CD14-positive monocyte (primary cell): ENCODE measurements around the gene LIM2. TPM values are rescaled to one million over a fixed set of nuclear protein-coding genes. Genes with fewer than 3 reads are reported as not detected.

Experiments used
- DNase-seq, 3 donors: peaks; one replicate each; pipeline ENCODE4 v3.0.0-alpha.2; 2011 to 2022
- H2AFZ ChIP-seq: 2 replicates; pipeline ENCODE4 v1.6.0; 2012; ENCODE audit warnings: mild to moderate bottlenecking, low read depth, low read length, inconsistent platforms; ENCODE audit not compliant: insufficient read depth, poor library complexity, severe bottlenecking
- H3K27ac ChIP-seq, 2 donors: 1 replicate in 1 of 2; 2 replicates in 1 of 2; pipeline ENCODE4 v1.5.1; 2012 to 2013; ENCODE audit warnings: low read length in 2 of 2, control low read depth in 1 of 2, inconsistent platforms in 1 of 2, low read depth in 1 of 2, mild to moderate bottlenecking in 1 of 2
- H3K27me3 ChIP-seq, 2 donors: one replicate each; pipeline versions ENCODE4 v1.6.0 to v1.6.1; 2011 to 2013; ENCODE audit warnings: low read length in 2 of 2; ENCODE audit not compliant: control insufficient read depth in 2 of 2, insufficient read depth in 2 of 2
- H3K36me3 ChIP-seq, 2 donors: replicated peaks in 1 of 2; 1 replicate in 1 of 2; 2 replicates in 1 of 2; pipeline versions ENCODE4 v1.5.1 to v1.6.1; 2012 to 2013; ENCODE audit warnings: low read length in 2 of 2, control low read depth in 1 of 2, inconsistent platforms in 1 of 2, mild to moderate bottlenecking in 1 of 2; ENCODE audit not compliant: insufficient read depth in 2 of 2, control insufficient read depth in 1 of 2
- H3K4me1 ChIP-seq, 2 donors: 1 replicate in 1 of 2; 2 replicates in 1 of 2; pipeline versions ENCODE4 v1.5.1 to v1.6.1; 2012 to 2013; ENCODE audit warnings: low read length in 2 of 2, control low read depth in 1 of 2, inconsistent platforms in 1 of 2, mild to moderate bottlenecking in 1 of 2, moderate library complexity in 1 of 2; ENCODE audit not compliant: insufficient read depth in 2 of 2, control insufficient read depth in 1 of 2
- H3K4me2 ChIP-seq: replicated peaks from 2 replicates; pipeline ENCODE3; 2012; ENCODE audit warnings: low read length, moderate library complexity, mild to moderate bottlenecking; ENCODE audit not compliant: poor library complexity, severe bottlenecking; ENCODE audit errors: extremely low read depth
- H3K4me3 ChIP-seq, 3 experiments: fragments of 200-600 bp in 1 of 3; sonication (generic) in 1 of 3; replicated peaks in 1 of 3; 1 replicate in 2 of 3; 2 replicates in 1 of 3; pipeline ENCODE4 v1.5.1; 2011 to 2013; ENCODE audit warnings: low read length in 3 of 3, mild to moderate bottlenecking in 3 of 3, control low read depth in 2 of 3, low read depth in 2 of 3, inconsistent platforms in 1 of 3, moderate library complexity in 1 of 3
- H3K79me2 ChIP-seq: 2 replicates; pipeline ENCODE4 v1.6.0; 2012; ENCODE audit warnings: mild to moderate bottlenecking, control low read depth, inconsistent platforms, low read length, moderate library complexity; ENCODE audit not compliant: insufficient read depth
- H3K9ac ChIP-seq: 2 replicates; pipeline ENCODE4 v1.6.0; 2017; ENCODE audit warnings: low read length, mild to moderate bottlenecking; ENCODE audit not compliant: insufficient read depth, poor library complexity, severe bottlenecking
- H3K9me3 ChIP-seq, 2 donors: replicated peaks in 1 of 2; 1 replicate in 1 of 2; 2 replicates in 1 of 2; pipeline versions ENCODE4 v1.5.1 to v1.6.1; 2012 to 2013; ENCODE audit warnings: low read length in 2 of 2, control low read depth in 1 of 2; ENCODE audit not compliant: control insufficient read depth in 1 of 2, insufficient read depth in 1 of 2
- H4K20me1 ChIP-seq: 2 replicates; pipeline ENCODE4 v1.6.0; 2012; ENCODE audit warnings: mild to moderate bottlenecking, low read length, control low read depth, moderate library complexity; ENCODE audit not compliant: insufficient read depth
- H3K27ac Mint-ChIP-seq, 7 donors: one replicate each; pipeline ENCODE4 v1.8.0; 2020; ENCODE audit warnings: mild to moderate bottlenecking in 7 of 7, mixed read lengths in 7 of 7, moderate library complexity in 6 of 7, inconsistent platforms in 2 of 7
- H3K27me3 Mint-ChIP-seq, 3 donors: one replicate each; pipeline ENCODE4 v1.8.0; 2021 to 2022; ENCODE audit warnings: low read depth in 3 of 3, mild to moderate bottlenecking in 3 of 3, mixed read lengths in 3 of 3, moderate library complexity in 3 of 3, inconsistent platforms in 1 of 3
- H3K36me3 Mint-ChIP-seq, 2 donors: one replicate each; pipeline ENCODE4 v1.8.0; 2020; ENCODE audit warnings: mixed read lengths in 2 of 2, inconsistent platforms in 1 of 2, mild to moderate bottlenecking in 1 of 2
- H3K4me1 Mint-ChIP-seq: one replicate; pipeline ENCODE4 v1.8.0; 2020; ENCODE audit warnings: mild to moderate bottlenecking, mixed read lengths
- H3K4me3 Mint-ChIP-seq, 2 donors: one replicate each; pipeline ENCODE4 v1.8.0; 2020; ENCODE audit warnings: mild to moderate bottlenecking in 2 of 2, mixed read lengths in 2 of 2, moderate library complexity in 1 of 2
- H3K9me3 Mint-ChIP-seq, 7 donors: one replicate each; pipeline ENCODE4 v1.8.0; 2020 to 2022; ENCODE audit warnings: mixed read lengths in 7 of 7, mild to moderate bottlenecking in 6 of 7, moderate library complexity in 6 of 7, inconsistent platforms in 2 of 7
- WGBS: methylation state at CpG from one replicate; pipeline ENCODE4 v1.1.5; 2013; ENCODE audit warnings: missing lambda C conversion rate; ENCODE audit not compliant: insufficient coverage; 5-methylcytosine and 5-hydroxymethylcytosine counted together
- intact Hi-C, 2 donors: fragments of 100-400 bp; cut with micrococcal nuclease; formaldehyde crosslinking; loops; one replicate each; pipeline versions ENCODE4 v1.15.0 to v1.15.1; 2023
- polyA plus RNA-seq, 3 donors: library from polyadenylated mRNA; depleted of rRNA in 1 of 3; unstranded in 2 of 3; stranded (reverse) in 1 of 3; fragments of 300-500 nt in 2 of 3; fragments of >200 nt in 1 of 3; fragmentation: Illumina TruSeq in 2 of 3; gene quantifications; 1 replicate in 2 of 3; 2 replicates in 1 of 3; pipeline ENCODE4 v1.2.3, GENCODE V29; 2012 to 2021
- TF ChIP-seq, protein P1 (sequence below): fragments of 200-600 bp; IDR thresholded peaks from one replicate; pipeline ENCODE4 v1.8.0; 2022; ENCODE audit warnings: antibody characterized with exemption, mild to moderate bottlenecking

The LIM2 gene
- polyA plus RNA-seq, 3 donors, result not detected

DNA sequence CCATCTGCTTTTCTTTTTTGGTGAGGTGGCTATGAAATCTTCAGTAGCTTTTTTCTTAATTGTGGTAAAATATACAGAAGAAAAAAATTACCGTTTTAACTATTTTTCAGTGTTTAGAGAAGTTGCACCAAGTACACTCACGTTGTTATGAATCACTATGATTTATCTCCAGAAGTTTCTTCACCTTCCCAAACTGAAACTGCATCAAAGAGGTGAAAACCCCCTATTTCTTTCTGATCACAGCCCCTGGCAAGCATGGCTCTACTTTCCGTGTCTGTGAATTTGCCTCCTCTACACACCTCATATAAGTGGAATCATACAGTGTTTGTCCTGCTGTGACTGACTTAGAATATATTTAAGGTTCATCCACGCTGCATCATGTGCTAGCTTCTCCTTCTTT is 45.3 kb upstream of the LIM2 start:
- 0% methylated on average over 1 of the region's 4 CpGs for WGBS
- Histone ChIP-seq H4K20me1 (no peaks in the 10 kb centered on the region), H3K36me3 (no peaks in the 10 kb centered on the region), H3K4me3 (no peak overlapping the region), H3K9me3 (no peaks in the 10 kb centered on the region), H3K27ac (peak overlapping the region; percentile 39 to 87), H2AFZ (no peak overlapping the region), H3K79me2 (no peaks in the 10 kb centered on the region), H3K4me2 (no peak overlapping the region), H3K27me3 (no peaks in the 10 kb centered on the region), H3K4me1 (peaks cover 63 to 72% of the 10 kb centered on the region in 2 donors), H3K9ac (no peak overlapping the region)
- Mint-ChIP-seq H3K36me3 (no peaks in the 10 kb centered on the region), H3K27ac (peak overlapping the region; percentile 69 to 97 (median 90)), H3K4me1 (peaks cover 55% of the 10 kb centered on the region), H3K27me3 (peaks cover 0 to 5% (median 4%) of the 10 kb centered on the region in 3 donors), H3K4me3 (no peak overlapping the region), H3K9me3 (peaks cover 0 to 9% (median 0%) of the 10 kb centered on the region in 7 donors)
- intact Hi-C loops, result no loop called here
- TF ChIP-seq, protein P1, sequence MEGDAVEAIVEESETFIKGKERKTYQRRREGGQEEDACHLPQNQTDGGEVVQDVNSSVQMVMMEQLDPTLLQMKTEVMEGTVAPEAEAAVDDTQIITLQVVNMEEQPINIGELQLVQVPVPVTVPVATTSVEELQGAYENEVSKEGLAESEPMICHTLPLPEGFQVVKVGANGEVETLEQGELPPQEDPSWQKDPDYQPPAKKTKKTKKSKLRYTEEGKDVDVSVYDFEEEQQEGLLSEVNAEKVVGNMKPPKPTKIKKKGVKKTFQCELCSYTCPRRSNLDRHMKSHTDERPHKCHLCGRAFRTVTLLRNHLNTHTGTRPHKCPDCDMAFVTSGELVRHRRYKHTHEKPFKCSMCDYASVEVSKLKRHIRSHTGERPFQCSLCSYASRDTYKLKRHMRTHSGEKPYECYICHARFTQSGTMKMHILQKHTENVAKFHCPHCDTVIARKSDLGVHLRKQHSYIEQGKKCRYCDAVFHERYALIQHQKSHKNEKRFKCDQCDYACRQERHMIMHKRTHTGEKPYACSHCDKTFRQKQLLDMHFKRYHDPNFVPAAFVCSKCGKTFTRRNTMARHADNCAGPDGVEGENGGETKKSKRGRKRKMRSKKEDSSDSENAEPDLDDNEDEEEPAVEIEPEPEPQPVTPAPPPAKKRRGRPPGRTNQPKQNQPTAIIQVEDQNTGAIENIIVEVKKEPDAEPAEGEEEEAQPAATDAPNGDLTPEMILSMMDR, result no peak
- peak; percentile 71 to 90 (median 84) for DNase-seq

DNA sequence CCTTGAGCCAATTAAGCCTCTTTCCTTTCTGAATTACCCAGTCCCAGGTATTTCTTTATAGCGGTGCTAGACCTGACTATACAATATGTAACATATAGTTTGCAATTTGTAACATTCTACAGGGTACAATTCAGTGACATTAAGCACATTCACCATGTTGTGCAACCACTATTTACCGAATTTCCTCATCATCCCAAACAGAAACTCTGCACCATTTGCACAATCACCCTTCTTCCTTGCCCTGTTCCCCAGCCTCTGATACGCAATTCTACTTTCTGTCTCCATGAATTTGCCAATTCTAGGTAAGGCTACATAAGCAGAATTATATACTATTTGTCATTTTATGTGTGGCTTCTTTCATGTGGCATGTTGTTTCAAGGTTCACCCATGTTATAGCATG is 43.4 kb upstream of the LIM2 start:
- Histone ChIP-seq H3K4me1 (peaks cover 82 to 90% of the 10 kb centered on the region in 2 donors), H3K9me3 (no peaks in the 10 kb centered on the region), H3K4me2 (peak overlapping the region; percentile 44), H3K4me3 (peak overlapping the region in 1 of 3 experiments; percentile 30), H3K79me2 (no peaks in the 10 kb centered on the region), H3K36me3 (no peaks in the 10 kb centered on the region), H3K9ac (no peak overlapping the region), H3K27me3 (no peaks in the 10 kb centered on the region), H3K27ac (peak overlapping the region; percentile 87 to 88), H4K20me1 (no peaks in the 10 kb centered on the region), H2AFZ (no peak overlapping the region)
- TF ChIP-seq, protein P1, result no peak
- Mint-ChIP-seq H3K27me3 (peaks cover 0 to 4% (median 3%) of the 10 kb centered on the region in 3 donors), H3K4me3 (peak overlapping the region in 1 of 2 donors; percentile 54), H3K9me3 (peaks cover 0 to 6% (median 0%) of the 10 kb centered on the region in 7 donors), H3K4me1 (peaks cover 69% of the 10 kb centered on the region), H3K36me3 (no peaks in the 10 kb centered on the region), H3K27ac (peak overlapping the region; percentile 95 to 100 (median 97))
- DNase-seq, result peak; percentile 81 to 95 (median 94)
- 0% methylated on average over 1 of the region's 3 CpGs for WGBS
- intact Hi-C loops, result no loop called here
